Measurements from ENCODE around the gene UPP2.

GRCh38 chr2:158103411-158104012 is 1.8 kb downstream of the UPP2 start:
- TF ChIP-seq POLR2AphosphoS5 (IDR thresholded peaks at IDR 0.05) (no peak), EP300 (IDR thresholded peaks at IDR 0.05) (no peak), POLR2A (IDR thresholded peaks at IDR 0.05) (no peak)
